Measurements from ENCODE around the gene WRAP73. TPM values are rescaled to one million over a fixed set of nuclear protein-coding genes. Genes with fewer than 3 reads are reported as not detected.

Gene WRAP73
- total RNA-seq, 4 donors from 2014 or later: 10.3 to 21.7 (median 14.5) TPM

- Histone ChIP-seq H3K9me3 (no peaks in the 10 kb centered on the region), H3K4me1 (peaks cover 0 to 32% (median 19%) of the 10 kb centered on the region in 3 donors), H3K4me3 (no peak overlapping the region), H3K27me3 (peaks cover 59% of the 10 kb centered on the region), H3K27ac (no peak overlapping the region), H3K36me3 (no peaks in the 10 kb centered on the region)
- 61 to 69% methylated on average over 3 to 8 of the region's 20 CpGs for WGBS, 2 donors (ENCODE audit: low coverage in 1 of 2)
- no peak for ATAC-seq
- TF ChIP-seq EP300 (IDR thresholded peaks at IDR 0.05): no peak
- no peak for TF ChIP-seq POLR2A (IDR thresholded peaks at IDR 0.05)
- TF ChIP-seq CTCF (IDR thresholded peaks at IDR 0.05): peak in 2 of 4 experiments; percentile 29 to 55
- TF ChIP-seq POLR2AphosphoS5 (IDR thresholded peaks at IDR 0.05): no peak
These were observed 34.9 kb downstream of the WRAP73 start for GRCh38 chr1:3614755-3615742.

- Histone ChIP-seq H3K36me3 (no peaks in the 10 kb centered on the region), H3K27me3 (peaks cover 82% of the 10 kb centered on the region), H3K9me3 (no peaks in the 10 kb centered on the region), H3K4me3 (no peak overlapping the region), H3K4me1 (peaks cover 0 to 22% (median 19%) of the 10 kb centered on the region in 3 donors), H3K27ac (no peak overlapping the region)
- no peak for ATAC-seq
- TF ChIP-seq POLR2AphosphoS5 (IDR thresholded peaks at IDR 0.05): no peak
- no peak for TF ChIP-seq CTCF (IDR thresholded peaks at IDR 0.05)
- TF ChIP-seq POLR2A (IDR thresholded peaks at IDR 0.05): no peak
- WGBS, 2 donors (ENCODE audit: low coverage in 1 of 2): no CpG with 5 or more reads among the region's 7 CpGs
These were observed 37.8 kb downstream of the WRAP73 start for GRCh38 chr1:3612123-3612522.

GRCh38 chr1:3611170-3612019 lies 38.5 kb downstream of the WRAP73 start, which contains the start of gene MEGF6:
Gene MEGF6 (minus strand): TSS chr1:3611508. CDS start chr1:3611268, 240 bp downstream.
- no peaks in the 10 kb centered on the region for H3K9me3 ChIP-seq
- TF ChIP-seq POLR2AphosphoS5 (IDR thresholded peaks at IDR 0.05): no peak
- TF ChIP-seq EP300 (IDR thresholded peaks at IDR 0.05): no peak
- TF ChIP-seq POLR2A (IDR thresholded peaks at IDR 0.05): no peak
- TF ChIP-seq CTCF (IDR thresholded peaks at IDR 0.05): no peak
- peak within 1 kb of the TSS; percentile 18 to 50 for H3K4me3 ChIP-seq
- no CpG with 5 or more reads among the region's 87 CpGs for WGBS, 2 donors (ENCODE audit: low coverage in 1 of 2)
- no peak within 1 kb of the TSS for H3K27ac ChIP-seq
- H3K36me3 ChIP-seq: no peaks in the 10 kb centered on the region
- H3K27me3 ChIP-seq: peaks cover 89% of the 10 kb centered on the region
- peaks cover 0 to 22% (median 19%) of the 10 kb centered on the region in 3 donors for H3K4me1 ChIP-seq
- ATAC-seq: peak; percentile 49

- H3K4me1 ChIP-seq: peaks cover 0 to 22% (median 19%) of the 10 kb centered on the region in 3 donors
- H3K36me3 ChIP-seq: no peaks in the 10 kb centered on the region
- peak overlapping the region in 1 of 2 donors; percentile 50 for H3K4me3 ChIP-seq
- peaks cover 94% of the 10 kb centered on the region for H3K27me3 ChIP-seq
- TF ChIP-seq EP300 (IDR thresholded peaks at IDR 0.05) (no peak), CTCF (IDR thresholded peaks at IDR 0.05) (no peak), POLR2AphosphoS5 (IDR thresholded peaks at IDR 0.05) (no peak), POLR2A (IDR thresholded peaks at IDR 0.05) (no peak)
- no peaks in the 10 kb centered on the region for H3K9me3 ChIP-seq
- WGBS, 2 donors (ENCODE audit: low coverage in 1 of 2): 9% methylated on average over 9 of the region's 27 CpGs; no CpG with 5 or more reads in 1 of the 2 donors
- no peak overlapping the region for H3K27ac ChIP-seq
- ATAC-seq: no peak
These were observed 39.3 kb downstream of the WRAP73 start for GRCh38 chr1:3610527-3611169.
